HG02973 (cell line): Measurements from ENCODE around the gene ACAT1.
A peak's percentile ranks its signal among the peaks of the same experiment; 100 is the strongest.
"Not testable (repeated sequence)": the region's sequence is repeated elsewhere in the genome, so short reads cannot be mapped to it uniquely, and the experiment has no call there.

Source experiments
- ATAC-seq: cut with Tn5 transposase; IDR thresholded peaks from one replicate; pipeline ENCODE4 v1.9.1; 2021; ENCODE audit warnings: moderate library complexity; ENCODE audit not compliant: unreplicated experiment

ACAT1 gene

GRCh38 chr11:108121274-108122155, at the start of gene ACAT1:
Gene ACAT1 (plus strand): TSS chr11:108121567. CDS start chr11:108121607, 40 bp downstream.
- ATAC-seq = peak; percentile 97

GRCh38 chr11:108084811-108085210, 36.6 kb upstream of the ACAT1 start:
- ATAC-seq = no peak

DNA sequence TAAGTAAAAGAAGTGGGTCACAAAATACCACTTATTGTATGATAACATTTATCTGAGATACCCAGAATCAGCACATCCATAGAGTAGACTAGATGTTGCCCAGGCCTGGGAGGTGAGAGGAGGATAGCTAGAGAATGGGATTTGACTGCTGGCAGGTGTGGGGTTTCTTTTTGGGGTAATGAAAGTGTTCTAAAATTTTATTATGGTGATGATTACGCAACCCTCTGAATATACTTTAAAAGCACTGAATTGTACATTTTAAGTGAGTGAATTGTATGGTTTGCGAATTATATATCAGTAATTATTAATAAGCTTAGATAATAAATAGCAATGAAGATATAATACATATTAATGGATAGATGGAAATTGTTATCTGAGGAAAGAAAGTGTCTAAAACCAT, 35.7 kb upstream of the ACAT1 start:
- ATAC-seq = no peak

DNA sequence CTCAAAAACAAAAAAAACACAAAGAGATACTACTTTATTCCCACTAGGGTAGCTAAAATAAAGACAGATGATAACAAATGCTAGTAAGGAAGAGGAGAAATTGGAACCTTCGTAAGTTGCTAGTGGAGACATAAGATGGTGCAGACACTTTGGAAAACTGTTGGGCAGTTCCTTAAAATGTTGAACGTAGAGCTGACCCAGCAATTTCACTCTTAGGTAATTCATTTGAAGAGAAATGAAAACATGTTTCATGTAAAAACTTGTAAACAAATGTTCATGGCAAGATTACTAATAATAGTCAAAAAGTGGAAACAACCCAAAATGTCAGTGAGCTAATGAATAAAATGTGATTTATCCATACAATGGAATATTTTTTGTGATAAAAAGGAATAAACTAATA, 29.2 kb upstream of the ACAT1 start:
- ATAC-seq = no peak

GRCh38 chr11:108093128-108093904, 28.1 kb upstream of the ACAT1 start:
- no peak for ATAC-seq

DNA sequence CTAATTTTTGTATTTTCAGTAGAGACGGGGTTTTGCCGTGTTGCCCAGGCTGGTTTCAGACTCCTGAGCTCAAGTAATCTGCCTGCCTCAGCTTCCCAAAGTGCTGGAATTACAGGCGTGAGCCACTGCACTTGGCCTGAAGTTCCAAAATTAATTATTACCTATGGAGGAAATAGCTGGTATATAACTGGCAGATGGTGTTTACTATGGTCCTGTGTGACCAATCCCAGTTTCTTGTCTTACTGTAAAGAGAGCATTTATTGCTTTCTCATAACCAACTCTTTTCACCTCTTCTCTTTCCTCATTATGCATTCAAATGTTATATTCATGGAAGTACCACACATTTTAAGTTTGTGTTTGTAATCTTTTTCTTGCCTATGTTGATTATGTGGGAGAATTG, 24.2 kb upstream of the ACAT1 start:
- no peak for ATAC-seq

DNA sequence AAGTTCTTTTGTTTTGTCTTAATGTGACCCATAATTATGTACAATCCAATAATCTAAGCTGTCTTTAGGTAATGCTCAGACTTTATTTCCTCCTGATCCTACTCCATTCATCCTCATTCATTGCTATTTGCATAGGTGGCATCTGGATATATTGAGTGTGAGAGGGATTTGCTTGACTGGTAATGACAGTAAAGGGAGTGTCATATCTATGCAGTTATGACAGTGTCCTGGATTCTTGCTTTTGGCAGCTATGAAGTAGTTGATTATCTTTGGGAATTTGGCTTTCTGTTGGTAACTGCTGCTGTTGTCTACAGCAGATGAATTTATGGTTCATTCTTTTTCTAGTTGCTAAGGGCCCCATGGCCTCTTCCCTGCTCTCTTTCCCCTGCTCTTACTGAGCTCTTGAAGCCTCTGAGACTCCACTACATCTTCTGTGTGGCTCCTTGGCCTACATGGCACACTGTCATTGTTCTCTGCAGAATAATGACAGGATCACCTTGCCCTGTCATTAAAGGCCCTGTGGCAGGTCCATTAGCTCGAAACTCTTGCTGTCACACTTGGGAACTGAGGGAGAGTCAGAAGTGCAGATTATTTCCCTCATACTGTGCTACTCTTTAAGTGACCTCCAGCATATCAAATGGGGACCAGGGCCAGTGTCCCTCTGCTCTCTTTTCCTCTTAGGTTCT, 20.1 kb upstream of the ACAT1 start:
- ATAC-seq = no peak

GRCh38 chr11:108111126-108111525, 10.2 kb upstream of the ACAT1 start:
- no peak for ATAC-seq

DNA sequence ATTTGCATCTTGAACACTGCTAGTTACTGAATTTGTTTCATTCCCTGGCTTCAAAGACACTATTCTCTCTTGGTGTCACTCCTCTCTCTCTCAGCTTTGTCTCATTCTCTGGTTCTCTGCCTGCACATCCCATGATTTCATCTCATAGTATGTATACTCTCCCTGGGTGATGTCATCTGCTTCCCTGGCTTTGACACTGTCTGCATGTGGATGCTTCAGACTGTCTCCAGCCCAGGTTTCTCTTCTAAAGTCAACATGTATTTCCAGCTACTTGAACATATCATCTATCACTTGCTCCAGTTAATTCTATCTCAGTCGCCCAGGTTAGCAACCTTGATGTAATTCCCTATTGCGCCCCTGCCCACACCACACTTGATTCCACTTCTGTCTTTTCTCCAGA, 9.3 kb upstream of the ACAT1 start:
- no peak for ATAC-seq

GRCh38 chr11:108115500-108116140, 5.7 kb upstream of the ACAT1 start:
- ATAC-seq = no peak

- ATAC-seq = no peak
Measured at GRCh38 chr11:108117746-108118371, 3.5 kb upstream of the ACAT1 start.

- not testable (repeated sequence) for ATAC-seq
Measured at GRCh38 chr11:108120936-108121273, 462 bp upstream of the ACAT1 start.

GRCh38 chr11:108122166-108122628, 830 bp downstream of the ACAT1 start:
- no peak for ATAC-seq

DNA sequence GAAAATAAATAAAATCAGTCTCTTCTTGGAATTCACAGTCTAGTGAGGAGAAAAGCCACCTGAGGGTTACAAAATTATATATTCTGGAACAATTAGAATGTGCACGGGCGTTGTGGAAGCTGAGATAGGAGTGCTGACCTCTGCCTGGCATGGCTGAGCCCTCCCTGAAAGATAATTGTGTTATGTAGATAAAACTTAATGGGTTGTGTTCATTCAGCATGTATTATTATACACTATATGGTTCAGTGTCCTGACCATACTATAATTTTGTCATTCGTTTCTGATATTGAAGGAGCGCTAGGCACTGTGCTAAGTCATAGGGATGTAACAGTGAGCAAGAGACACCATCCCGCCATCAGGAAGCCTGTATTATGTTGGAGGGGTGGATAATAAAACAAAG, 3.7 kb downstream of the ACAT1 start:
- no peak for ATAC-seq

GRCh38 chr11:108128772-108129171, 7.4 kb downstream of the ACAT1 start:
- ATAC-seq = no peak

DNA sequence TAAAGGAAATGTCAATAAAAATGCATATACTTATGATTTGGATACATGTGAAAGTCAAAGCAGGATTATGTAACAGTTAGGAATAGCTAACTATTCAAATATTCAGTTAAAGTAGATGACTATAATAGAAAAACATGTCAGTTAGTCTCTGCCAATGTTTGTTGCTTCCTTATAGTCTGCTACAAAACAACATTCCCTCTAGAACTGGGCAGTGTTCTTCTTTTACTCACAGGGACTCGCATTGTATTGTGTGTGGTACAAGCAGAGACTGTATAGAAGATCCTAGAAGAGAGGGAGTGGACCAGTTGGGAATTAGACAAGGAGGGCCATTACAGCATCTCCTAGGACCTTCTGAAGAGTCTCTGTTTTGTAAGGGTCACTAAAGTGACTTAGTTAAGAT, 10.6 kb downstream of the ACAT1 start:
- ATAC-seq = no peak

GRCh38 chr11:108132993-108133538, 11.7 kb downstream of the ACAT1 start:
- ATAC-seq = not testable (repeated sequence)

DNA sequence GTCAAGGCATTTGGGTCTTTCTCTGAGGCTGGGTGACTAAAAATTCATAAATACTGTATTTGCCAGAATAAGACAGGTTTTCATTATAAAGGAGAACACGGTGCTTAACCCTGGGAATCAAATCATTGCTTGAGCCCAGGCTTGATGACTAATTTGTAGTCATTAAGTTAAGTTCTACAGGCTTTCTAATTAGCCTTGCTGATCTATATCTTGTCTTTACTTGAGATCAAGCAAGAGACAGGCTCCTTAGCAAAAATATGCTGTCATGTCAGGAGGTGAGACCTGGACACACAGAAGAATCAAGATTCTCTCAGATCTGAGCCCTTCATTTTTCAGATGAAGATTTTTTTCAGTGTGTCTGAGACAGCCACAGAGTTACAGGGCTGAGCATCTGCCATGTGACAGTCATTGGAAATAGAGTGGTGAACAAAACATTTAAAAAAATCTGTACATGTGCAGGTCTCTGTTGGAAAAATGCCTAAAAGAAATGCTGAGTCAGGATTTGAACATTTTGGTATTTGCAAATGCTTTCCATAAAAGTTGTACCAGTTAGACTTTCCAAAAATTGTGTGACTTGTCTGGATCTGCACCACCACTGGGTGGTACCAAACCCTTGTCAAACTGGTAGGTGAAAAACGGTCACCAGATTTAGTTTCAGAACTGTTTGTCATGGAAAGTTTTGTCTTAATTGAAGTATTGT, 14.6 kb downstream of the ACAT1 start:
- no peak for ATAC-seq

DNA sequence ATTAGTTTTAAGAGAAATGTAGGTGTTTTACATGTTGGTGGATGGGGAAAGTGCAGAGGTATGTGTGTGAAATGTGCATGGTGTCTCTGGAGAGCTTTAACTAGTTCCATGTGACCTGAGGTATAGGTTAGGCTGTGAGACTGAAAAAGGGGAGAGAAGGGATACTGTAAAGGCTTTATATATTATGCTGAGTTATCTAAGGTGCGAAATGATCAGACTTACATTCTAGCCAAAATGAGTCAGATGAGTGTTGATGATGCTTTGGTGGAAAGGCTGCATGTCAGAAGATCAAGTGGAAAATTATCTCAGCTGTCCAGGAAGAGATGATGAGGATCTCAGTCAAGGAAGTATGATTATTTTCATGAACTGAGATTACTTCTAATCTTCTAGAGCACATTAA, 15.8 kb downstream of the ACAT1 start:
- ATAC-seq = no peak

GRCh38 chr11:108142304-108142703, 20.9 kb downstream of the ACAT1 start:
- no peak for ATAC-seq
